ENCODE measurements around the gene BEST4. TPM values are rescaled to one million over a fixed set of nuclear protein-coding genes. Genes with fewer than 3 reads are reported as not detected.
A peak's percentile ranks its signal among the peaks of the same experiment; 100 is the strongest.
"Not testable (repeated sequence)": the region's sequence is repeated elsewhere in the genome, so short reads cannot be mapped to it uniquely, and the experiment has no call there.

BEST4 gene
- total and polyA plus RNA-seq, 9 donors = 0.18 to 1.4 (median 0.36) TPM

DNA sequence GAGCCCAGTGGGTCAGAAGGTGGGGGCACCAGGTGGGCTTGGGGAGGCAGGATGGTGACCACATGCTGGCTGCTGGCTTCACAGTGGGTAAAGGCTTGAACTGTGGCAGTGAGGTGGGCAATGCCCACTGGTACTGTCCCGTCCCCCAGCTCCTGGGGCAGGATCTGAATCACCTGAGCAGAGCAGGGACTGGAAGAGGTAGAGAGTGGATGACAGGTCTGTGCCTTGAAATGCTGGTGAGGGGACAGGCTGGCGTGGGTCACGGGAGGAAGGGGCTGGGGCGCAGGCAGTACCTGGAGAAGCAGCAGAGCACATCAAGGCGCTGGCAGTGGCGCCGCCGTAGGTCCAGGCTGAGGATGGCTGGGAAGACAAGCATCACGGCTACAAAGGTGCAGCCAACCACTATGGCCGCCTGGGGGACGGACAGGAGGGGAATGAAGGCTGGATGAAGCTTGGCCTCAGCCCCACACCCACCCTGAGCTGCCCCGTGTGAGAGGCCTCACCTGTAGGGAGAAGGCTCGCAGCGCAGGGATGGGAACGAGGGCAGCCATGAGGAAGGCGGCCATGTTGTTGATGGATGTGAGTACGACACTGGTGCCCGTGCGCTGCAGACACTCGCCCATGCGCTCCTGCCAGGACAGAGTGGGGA, 40.2 kb upstream of the BEST4 start:
- WGBS (ENCODE audit: insufficient coverage) = 88% methylated on average over 15 of the region's 21 CpGs
- Histone ChIP-seq H3K4me3 (ENCODE audit: low read length) (no peak overlapping the region), H3K27ac (ENCODE audit: low read length) (no peak overlapping the region), H3K4me1 (ENCODE audit: control insufficient read depth, insufficient read depth, low read length) (peaks cover 16% of the 10 kb centered on the region), H3K36me3 (ENCODE audit: control insufficient read depth, insufficient read depth, low read length) (peaks cover 11% of the 10 kb centered on the region), H3K9me3 (replicated peaks; ENCODE audit: control insufficient read depth, low read depth, low read length) (no peaks in the 10 kb centered on the region), H3K27me3 (ENCODE audit: control insufficient read depth, insufficient read depth, low read length) (no peaks in the 10 kb centered on the region)
- DNase-seq = no peak

DNA sequence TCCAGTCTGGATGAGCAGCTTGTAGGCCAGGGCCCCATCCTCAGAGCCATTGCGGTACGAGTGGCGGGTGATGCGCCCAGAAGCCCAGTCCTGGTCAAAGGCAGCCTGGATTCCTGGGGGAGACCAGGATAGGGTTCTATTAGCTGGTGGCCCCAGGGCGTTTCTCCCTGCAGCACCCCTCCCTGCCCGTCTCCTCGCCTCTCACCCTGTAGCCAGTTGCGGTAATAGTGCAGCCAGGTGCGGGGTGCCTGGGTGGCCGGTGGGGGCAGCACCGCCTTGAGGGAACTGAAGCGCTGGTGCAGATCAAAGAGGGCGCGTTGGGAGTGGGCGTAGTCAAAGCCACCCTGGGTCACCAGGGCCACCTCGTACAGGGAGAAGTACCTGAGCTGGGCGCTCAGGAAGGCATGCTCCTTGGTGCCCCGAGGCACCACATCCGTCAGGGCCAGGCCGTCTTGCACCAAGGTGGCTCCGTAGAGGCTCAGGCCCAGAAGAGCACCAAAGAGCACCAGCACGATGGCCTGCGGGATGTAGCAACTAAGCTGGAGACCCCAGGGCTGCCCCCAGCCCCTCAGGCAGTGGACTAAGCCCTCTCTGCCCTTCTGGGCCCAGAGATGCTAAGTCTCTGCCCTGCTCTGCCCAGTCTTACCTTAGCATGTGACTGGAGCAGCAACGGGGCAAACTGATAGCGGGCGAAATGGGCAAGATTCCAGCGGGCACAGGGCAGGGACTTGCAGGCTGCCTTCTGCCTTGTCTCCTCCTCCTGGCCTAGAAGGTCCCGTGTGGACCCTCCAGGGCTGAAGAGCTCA, 39.4 kb upstream of the BEST4 start:
- Histone ChIP-seq H3K4me3 (ENCODE audit: low read length) (no peak overlapping the region), H3K4me1 (ENCODE audit: control insufficient read depth, insufficient read depth, low read length) (peaks cover 16% of the 10 kb centered on the region), H3K9me3 (replicated peaks; ENCODE audit: control insufficient read depth, low read depth, low read length) (no peaks in the 10 kb centered on the region), H3K27me3 (ENCODE audit: control insufficient read depth, insufficient read depth, low read length) (no peaks in the 10 kb centered on the region), H3K36me3 (ENCODE audit: control insufficient read depth, insufficient read depth, low read length) (peaks cover 11% of the 10 kb centered on the region), H3K27ac (ENCODE audit: low read length) (no peak overlapping the region)
- WGBS (ENCODE audit: insufficient coverage) = 89% methylated on average over 26 of the region's 28 CpGs
- DNase-seq = peak; percentile 18

DNA sequence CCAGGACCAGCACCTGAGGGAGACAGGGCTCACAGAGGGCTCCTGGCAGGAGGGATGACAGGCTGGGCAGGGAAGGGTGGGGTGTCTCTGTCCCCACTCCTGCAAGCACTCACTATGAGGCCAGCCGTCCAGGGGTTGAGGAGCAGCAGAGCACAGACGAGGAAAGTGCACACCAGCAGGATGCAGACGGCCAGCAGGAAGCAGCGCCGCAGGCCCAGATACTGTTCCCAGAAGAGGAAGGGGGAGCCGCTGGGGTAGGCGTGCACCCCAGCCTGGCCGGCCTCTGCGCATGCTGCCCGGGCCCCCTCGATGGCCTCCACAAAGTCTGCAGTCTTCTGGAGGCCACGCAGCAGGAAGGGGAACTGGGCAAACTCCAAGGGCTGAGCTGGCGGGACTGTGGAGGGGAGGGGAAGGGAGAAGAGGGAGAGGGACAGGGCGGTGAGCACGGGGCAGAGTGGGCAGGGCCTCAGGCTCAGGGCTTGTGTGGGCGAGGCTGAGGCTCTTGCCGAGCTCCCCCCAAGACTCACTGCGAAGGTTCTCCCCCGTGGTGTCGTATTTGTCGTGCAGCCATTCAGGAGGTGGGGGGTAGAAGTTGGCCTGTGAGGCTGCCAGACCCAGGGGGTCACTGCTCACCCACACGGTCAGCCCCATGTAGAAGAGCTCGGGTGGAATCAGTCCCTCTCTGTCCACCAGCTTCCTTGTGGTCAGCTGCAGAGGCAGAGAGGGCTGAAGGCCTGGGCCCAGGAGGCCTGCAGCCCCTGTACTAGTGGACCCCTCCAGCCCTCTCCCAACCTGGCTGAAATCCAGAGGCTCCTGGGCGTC, 38.6 kb upstream of the BEST4 start:
- H3K36me3 ChIP-seq (ENCODE audit: control insufficient read depth, insufficient read depth, low read length) = peaks cover 11% of the 10 kb centered on the region
- DNase-seq = peak; percentile 92
- no peaks in the 10 kb centered on the region for H3K9me3 ChIP-seq (replicated peaks; ENCODE audit: control insufficient read depth, low read depth, low read length)
- H3K27me3 ChIP-seq (ENCODE audit: control insufficient read depth, insufficient read depth, low read length) = no peaks in the 10 kb centered on the region
- 31% methylated on average over 22 of the region's 24 CpGs for WGBS (ENCODE audit: insufficient coverage)
- H3K4me1 ChIP-seq (ENCODE audit: control insufficient read depth, insufficient read depth, low read length) = peaks cover 16% of the 10 kb centered on the region
- H3K4me3 ChIP-seq (ENCODE audit: low read length) = no peak overlapping the region
- peak overlapping the region; percentile 51 for H3K27ac ChIP-seq (ENCODE audit: low read length)

DNA sequence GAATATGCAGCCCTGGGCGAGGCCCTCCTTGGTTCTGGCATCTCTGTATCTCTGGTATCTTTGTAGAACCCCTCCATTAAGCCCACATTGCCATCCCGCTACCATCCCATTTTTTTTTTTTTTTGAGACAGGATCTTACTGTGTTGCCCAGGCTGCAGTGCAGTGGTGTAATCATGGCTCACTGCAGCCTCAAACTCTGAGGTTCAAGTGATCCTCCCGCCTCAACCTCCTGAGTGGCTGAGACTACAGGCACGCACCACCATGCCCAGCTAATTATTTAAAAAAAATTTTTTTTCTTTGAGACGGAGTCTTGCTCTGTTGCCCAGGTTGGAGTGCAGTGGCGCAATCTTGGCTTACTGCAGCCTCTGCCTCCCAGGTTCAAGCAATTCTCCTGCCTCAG, 36.4 kb upstream of the BEST4 start:
- Histone ChIP-seq H3K36me3 (ENCODE audit: control insufficient read depth, insufficient read depth, low read length) (peaks cover 11% of the 10 kb centered on the region), H3K4me1 (ENCODE audit: control insufficient read depth, insufficient read depth, low read length) (peaks cover 21% of the 10 kb centered on the region)
- not testable (repeated sequence) for H3K27me3 ChIP-seq (ENCODE audit: control insufficient read depth, insufficient read depth, low read length); H3K4me3 ChIP-seq (ENCODE audit: low read length); H3K9me3 ChIP-seq (replicated peaks; ENCODE audit: control insufficient read depth, low read depth, low read length); DNase-seq; H3K27ac ChIP-seq (ENCODE audit: low read length)
- 93% methylated on average over 4 of the region's 6 CpGs for WGBS (ENCODE audit: insufficient coverage)

DNA sequence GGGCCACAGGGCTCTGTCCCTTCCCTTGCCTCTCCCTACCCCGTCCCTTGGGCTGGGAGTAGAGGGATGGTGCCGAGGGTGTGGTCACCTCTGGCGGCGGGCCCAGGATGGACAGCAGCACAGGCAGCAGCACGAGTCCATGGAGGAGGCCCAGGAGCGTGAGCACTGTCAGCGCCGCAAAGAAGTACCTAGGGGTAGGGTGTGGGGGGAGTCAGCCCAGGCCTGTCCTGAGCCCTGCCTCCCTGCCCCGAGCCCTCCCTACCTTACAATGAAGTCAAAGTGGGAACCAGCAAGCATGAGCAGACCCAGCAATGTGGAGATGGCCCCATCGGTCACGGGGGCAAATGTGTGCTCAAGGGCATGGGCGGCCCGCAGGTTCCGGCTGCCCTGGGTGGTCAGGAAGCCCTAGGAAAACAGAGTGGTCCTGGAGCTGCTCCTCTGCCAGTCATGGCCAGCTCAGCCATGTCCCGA, 35.0 kb upstream of the BEST4 start:
- H3K27me3 ChIP-seq (ENCODE audit: control insufficient read depth, insufficient read depth, low read length) = no peaks in the 10 kb centered on the region
- peaks cover 8% of the 10 kb centered on the region for H3K36me3 ChIP-seq (ENCODE audit: control insufficient read depth, insufficient read depth, low read length)
- H3K4me1 ChIP-seq (ENCODE audit: control insufficient read depth, insufficient read depth, low read length) = peaks cover 26% of the 10 kb centered on the region
- DNase-seq = peak; percentile 19
- WGBS (ENCODE audit: insufficient coverage) = 81% methylated on average over 14 of the region's 15 CpGs
- H3K4me3 ChIP-seq (ENCODE audit: low read length) = no peak overlapping the region
- H3K27ac ChIP-seq (ENCODE audit: low read length) = no peak overlapping the region
- no peaks in the 10 kb centered on the region for H3K9me3 ChIP-seq (replicated peaks; ENCODE audit: control insufficient read depth, low read depth, low read length)

DNA sequence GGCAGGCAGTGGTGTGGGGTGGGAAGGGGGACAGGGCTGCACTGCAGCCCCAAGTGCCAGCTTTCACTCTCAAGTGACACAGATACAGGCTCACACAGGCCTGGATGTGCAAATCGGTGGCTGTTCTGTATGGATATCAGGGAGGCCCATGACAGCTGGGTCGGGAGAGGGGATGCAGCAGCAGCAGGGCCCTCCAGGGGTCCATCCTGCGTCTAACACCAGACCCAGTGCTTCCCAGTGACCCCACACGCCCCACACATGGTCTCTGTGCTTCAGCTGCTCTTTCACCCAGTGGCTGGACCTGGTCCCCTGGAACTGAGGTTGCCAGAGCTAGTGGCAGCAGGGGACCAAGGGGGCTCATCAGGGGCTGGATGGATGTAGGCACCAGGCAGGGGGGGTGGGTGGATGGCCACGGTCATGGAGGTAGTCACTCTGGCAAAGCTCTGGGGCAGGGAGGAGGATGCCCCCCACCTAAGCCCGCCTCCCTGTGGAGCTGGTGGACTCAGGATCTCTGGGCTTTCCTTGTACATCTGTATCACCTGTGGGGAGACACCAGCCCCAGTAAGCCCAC, 34.2 kb upstream of the BEST4 start:
- no peak for DNase-seq
- peaks cover 2% of the 10 kb centered on the region for H3K36me3 ChIP-seq (ENCODE audit: control insufficient read depth, insufficient read depth, low read length)
- no peak overlapping the region for H3K4me3 ChIP-seq (ENCODE audit: low read length)
- H3K27ac ChIP-seq (ENCODE audit: low read length) = no peak overlapping the region
- H3K4me1 ChIP-seq (ENCODE audit: control insufficient read depth, insufficient read depth, low read length) = peaks cover 26% of the 10 kb centered on the region
- no peaks in the 10 kb centered on the region for H3K9me3 ChIP-seq (replicated peaks; ENCODE audit: control insufficient read depth, low read depth, low read length)
- WGBS (ENCODE audit: insufficient coverage) = 59% methylated on average over 3 of the region's 6 CpGs
- H3K27me3 ChIP-seq (ENCODE audit: control insufficient read depth, insufficient read depth, low read length) = no peaks in the 10 kb centered on the region

DNA sequence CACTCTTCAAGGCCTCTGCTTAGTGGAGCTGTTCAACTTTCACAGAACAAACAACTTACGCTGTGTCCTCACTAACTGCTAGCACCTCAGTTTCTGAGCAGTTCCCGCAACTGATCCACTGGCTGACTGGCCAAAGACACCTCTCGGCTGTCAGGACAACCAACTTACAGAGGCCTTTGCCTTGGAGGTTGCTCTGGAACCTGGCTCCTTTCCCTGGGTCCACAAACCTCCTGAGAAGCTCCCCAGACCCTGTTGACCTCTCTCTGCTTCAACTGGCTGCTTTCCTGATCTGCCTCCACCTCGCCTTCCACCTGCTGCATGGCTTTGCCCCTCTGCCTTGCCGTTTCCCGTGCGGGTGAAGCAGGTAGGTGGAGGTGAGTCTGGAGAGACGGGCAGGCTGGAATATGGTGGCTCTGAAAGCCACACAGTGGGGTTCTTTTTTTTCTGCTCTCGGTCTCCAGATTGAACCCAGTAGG, 33.3 kb upstream of the BEST4 start:
- Histone ChIP-seq H3K4me3 (ENCODE audit: low read length) (no peak overlapping the region), H3K36me3 (ENCODE audit: control insufficient read depth, insufficient read depth, low read length) (no peaks in the 10 kb centered on the region), H3K27ac (ENCODE audit: low read length) (no peak overlapping the region), H3K9me3 (replicated peaks; ENCODE audit: control insufficient read depth, low read depth, low read length) (no peaks in the 10 kb centered on the region), H3K4me1 (ENCODE audit: control insufficient read depth, insufficient read depth, low read length) (peaks cover 18% of the 10 kb centered on the region), H3K27me3 (ENCODE audit: control insufficient read depth, insufficient read depth, low read length) (no peaks in the 10 kb centered on the region)
- no peak for DNase-seq
- 77% methylated on average over 3 of the region's 9 CpGs for WGBS (ENCODE audit: insufficient coverage)

DNA sequence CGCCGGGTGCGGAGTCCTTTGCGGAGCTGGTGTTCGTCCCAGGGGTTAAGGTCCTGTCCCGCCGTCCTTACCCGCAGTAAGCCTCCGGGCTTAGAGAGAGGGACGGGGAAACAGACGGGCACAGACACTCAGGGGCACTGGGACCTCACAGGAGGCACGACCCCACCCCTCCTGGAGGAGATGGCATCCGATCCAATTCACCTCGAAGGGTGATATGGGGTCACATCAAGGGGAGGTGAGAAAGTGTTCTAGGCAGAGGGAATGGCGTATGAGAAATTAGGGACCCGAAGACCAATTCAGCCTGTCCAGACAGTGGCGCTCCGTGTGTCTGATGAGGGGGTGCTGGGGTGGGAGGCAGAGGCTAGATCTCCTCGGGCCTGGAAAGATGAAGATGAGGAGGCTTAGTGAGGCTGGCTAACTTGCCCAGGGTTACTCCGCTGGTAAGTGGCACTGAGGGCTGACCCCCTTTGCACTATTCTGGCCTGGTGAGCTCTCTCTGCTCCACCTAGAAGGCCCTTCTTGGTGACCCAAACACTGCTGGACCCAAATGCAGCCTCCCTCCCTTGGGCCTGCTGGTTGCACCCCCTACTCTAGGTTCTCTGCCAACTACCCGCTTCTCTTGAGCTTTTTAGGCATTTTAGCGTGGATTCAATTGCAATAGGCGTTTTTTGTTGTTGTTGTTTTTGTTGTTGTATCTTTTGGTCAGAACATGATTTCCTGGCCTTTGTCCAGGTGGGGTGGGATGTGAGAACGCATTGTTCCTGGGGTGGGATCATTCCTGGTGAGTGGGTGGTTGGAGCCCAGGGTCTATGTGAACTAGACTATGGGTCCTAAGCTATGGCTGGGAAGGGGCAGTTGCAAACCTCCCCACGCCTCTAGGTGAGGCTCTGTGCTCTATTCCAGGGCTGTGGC, 32.6 kb upstream of the BEST4 start:
- Histone ChIP-seq H3K27ac (ENCODE audit: low read length) (peak overlapping the region; percentile 99), H3K36me3 (ENCODE audit: control insufficient read depth, insufficient read depth, low read length) (peaks cover 4% of the 10 kb centered on the region), H3K9me3 (replicated peaks; ENCODE audit: control insufficient read depth, low read depth, low read length) (no peaks in the 10 kb centered on the region), H3K4me3 (ENCODE audit: low read length) (peak overlapping the region; percentile 62), H3K27me3 (ENCODE audit: control insufficient read depth, insufficient read depth, low read length) (no peaks in the 10 kb centered on the region), H3K4me1 (ENCODE audit: control insufficient read depth, insufficient read depth, low read length) (peaks cover 15% of the 10 kb centered on the region)
- peak; percentile 57 for DNase-seq
- WGBS (ENCODE audit: insufficient coverage) = 20% methylated on average over 22 of the region's 25 CpGs
